Esophagus muscularis mucosa (tissue), 3 donors: ENCODE results near the gene DENND6A.

Source experiments
- CTCF ChIP-seq, 3 experiments: fragments of 200-600 bp in 2 of 3; fragments of 450-650 bp in 1 of 3; sonication (generic) in 2 of 3; IDR thresholded peaks; one replicate each; pipeline ENCODE4 v1.5.1; 2017 to 2019; ENCODE audit warnings: antibody characterized with exemption in 3 of 3, mild to moderate bottlenecking in 2 of 3, moderate library complexity in 1 of 3
- POLR2AphosphoS5 ChIP-seq, 2 donors: sonication (generic); formaldehyde crosslinking; IDR thresholded peaks; one replicate each; pipeline ENCODE4 v1.6.1; 2017; ENCODE audit warnings: antibody characterized with exemption in 2 of 2

GRCh38 chr3:57654267-57654666, 38.6 kb downstream of the DENND6A start:
- TF ChIP-seq CTCF (IDR thresholded peaks at IDR 0.05), result no peak
- no peak for TF ChIP-seq POLR2AphosphoS5 (IDR thresholded peaks at IDR 0.05)
